ENCODE results near the gene TKTL2. TPM values are rescaled to one million over a fixed set of nuclear protein-coding genes. Genes with fewer than 3 reads are reported as not detected.

Gene TKTL2
- total RNA-seq, 4 donors from 2014 or later = not detected

- H3K4me3 ChIP-seq = no peak overlapping the region
- H3K27me3 ChIP-seq = no peaks in the 10 kb centered on the region
- H3K4me1 ChIP-seq = no peaks in the 10 kb centered on the region
- no peaks in the 10 kb centered on the region for H3K9me3 ChIP-seq
- no peaks in the 10 kb centered on the region for H3K36me3 ChIP-seq
- TF ChIP-seq POLR2AphosphoS5 (IDR thresholded peaks at IDR 0.05) = peak; percentile 47
- no peak for TF ChIP-seq CTCF (IDR thresholded peaks at IDR 0.05)
- peak; percentile 71 for ATAC-seq
- WGBS, 2 donors (ENCODE audit: low coverage in 1 of 2) = 43 to 47% methylated on average over 5 of the region's 5 CpGs
- H3K27ac ChIP-seq = no peak overlapping the region
Measured at GRCh38 chr4:163476761-163477438, 3.3 kb upstream of the TKTL2 start.

GRCh38 chr4:163474027-163474426, 473 bp upstream of the TKTL2 start:
- TF ChIP-seq POLR2AphosphoS5 (IDR thresholded peaks at IDR 0.05) (no peak), EP300 (IDR thresholded peaks at IDR 0.05) (no peak), POLR2A (IDR thresholded peaks at IDR 0.05) (no peak), CTCF (IDR thresholded peaks at IDR 0.05) (no peak)
- Histone ChIP-seq H3K27ac (no peak overlapping the region), H3K36me3 (no peaks in the 10 kb centered on the region), H3K9me3 (no peaks in the 10 kb centered on the region), H3K4me1 (no peaks in the 10 kb centered on the region), H3K4me3 (no peak overlapping the region), H3K27me3 (no peaks in the 10 kb centered on the region)
- WGBS, 2 donors (ENCODE audit: low coverage in 1 of 2) = 90 to 100% methylated on average over 1 to 3 of the region's 3 CpGs
- no peak for ATAC-seq

- Histone ChIP-seq H3K27me3 (no peaks in the 10 kb centered on the region), H3K4me3 (no peak overlapping the region), H3K36me3 (no peaks in the 10 kb centered on the region), H3K4me1 (no peaks in the 10 kb centered on the region), H3K9me3 (no peaks in the 10 kb centered on the region), H3K27ac (no peak overlapping the region)
- no peak for ATAC-seq
- WGBS, 2 donors (ENCODE audit: low coverage in 1 of 2) = 67 to 80% methylated on average over 2 to 3 of the region's 14 CpGs
- TF ChIP-seq CTCF (IDR thresholded peaks at IDR 0.05) = no peak
- TF ChIP-seq POLR2AphosphoS5 (IDR thresholded peaks at IDR 0.05) = no peak
- TF ChIP-seq POLR2A (IDR thresholded peaks at IDR 0.05) = no peak
- no peak for TF ChIP-seq EP300 (IDR thresholded peaks at IDR 0.05)
Measured at GRCh38 chr4:163473130-163473529, 424 bp downstream of the TKTL2 start.

- Histone ChIP-seq H3K9me3 (no peaks in the 10 kb centered on the region), H3K4me3 (no peak overlapping the region), H3K27me3 (no peaks in the 10 kb centered on the region), H3K36me3 (no peaks in the 10 kb centered on the region), H3K4me1 (no peaks in the 10 kb centered on the region), H3K27ac (no peak overlapping the region)
- no peak for ATAC-seq
- WGBS, 2 donors (ENCODE audit: low coverage in 1 of 2) = 69 to 73% methylated on average over 3 of the region's 3 CpGs
- TF ChIP-seq EP300 (IDR thresholded peaks at IDR 0.05) (no peak), CTCF (IDR thresholded peaks at IDR 0.05) (no peak), POLR2AphosphoS5 (IDR thresholded peaks at IDR 0.05) (no peak), POLR2A (IDR thresholded peaks at IDR 0.05) (no peak)
Measured at GRCh38 chr4:163470391-163470790, 3.2 kb downstream of the TKTL2 start.

- ATAC-seq = no peak
- Histone ChIP-seq H3K27ac (no peak overlapping the region), H3K4me1 (no peaks in the 10 kb centered on the region), H3K4me3 (no peak overlapping the region), H3K9me3 (no peaks in the 10 kb centered on the region), H3K27me3 (no peaks in the 10 kb centered on the region), H3K36me3 (no peaks in the 10 kb centered on the region)
- 73 to 74% methylated on average over 4 of the region's 4 CpGs for WGBS, 2 donors (ENCODE audit: low coverage in 1 of 2)
- TF ChIP-seq EP300 (IDR thresholded peaks at IDR 0.05) (no peak), POLR2A (IDR thresholded peaks at IDR 0.05) (no peak), POLR2AphosphoS5 (IDR thresholded peaks at IDR 0.05) (no peak), CTCF (IDR thresholded peaks at IDR 0.05) (no peak)
Measured at GRCh38 chr4:163467082-163467770, 6.3 kb downstream of the TKTL2 start.

Measured in gastroesophageal sphincter (tissue), 4 donors.